Activated B cell treated with CpG ODN at 0.5 μM for 24 hours (primary cell): ENCODE data around the gene SBK2. TPM values are rescaled to one million over a fixed set of nuclear protein-coding genes. Genes with fewer than 3 reads are reported as not detected.
"Not testable (repeated sequence)": the region's sequence is repeated elsewhere in the genome, so short reads cannot be mapped to it uniquely, and the experiment has no call there.

ENCODE experiments used
- ATAC-seq: fragments of 200-7000 bp; cut with Tn5 transposase; one replicate; pipeline ENCODE4 v1.10.0; 2021; ENCODE audit warnings: low read depth, mild to moderate bottlenecking, moderate library complexity
- CTCF ChIA-PET: fragments of 350-600 bp; sonication (Branson Sonifier 250); formaldehyde crosslinking; loops from one replicate; lab custom pipeline; 2021; ENCODE audit warnings: antibody characterized with exemption; lab: Charles Lee
- POLR2A ChIA-PET: fragments of 350-600 bp; sonication (Branson Sonifier 250); formaldehyde crosslinking; loops from one replicate; lab custom pipeline; 2021; ENCODE audit warnings: antibody characterized with exemption; lab: Charles Lee
- DNase-seq: peaks from one replicate; pipeline ENCODE4 v3.0.0; 2022
- H3K27ac Mint-ChIP-seq: one replicate; pipeline ENCODE4 v1.8.0; 2020; ENCODE audit warnings: mixed read lengths
- H3K27me3 Mint-ChIP-seq: one replicate; pipeline ENCODE4 v1.8.0; 2021; ENCODE audit warnings: mixed read lengths
- H3K36me3 Mint-ChIP-seq: one replicate; pipeline ENCODE4 v1.8.0; 2021; ENCODE audit warnings: low read depth, mixed read lengths
- H3K4me1 Mint-ChIP-seq: one replicate; pipeline ENCODE4 v1.8.0; 2021; ENCODE audit warnings: mixed read lengths
- H3K4me3 Mint-ChIP-seq: one replicate; pipeline ENCODE4 v1.8.0; 2020; ENCODE audit warnings: mild to moderate bottlenecking, mixed read lengths
- H3K9me3 Mint-ChIP-seq: one replicate; pipeline ENCODE4 v1.8.0; 2020; ENCODE audit warnings: mixed read lengths
- CTCF ChIP-seq: fragments of 200-600 bp; IDR thresholded peaks from one replicate; pipeline ENCODE4 v1.8.0; 2022; ENCODE audit warnings: antibody characterized with exemption, mild to moderate bottlenecking
- intact Hi-C: fragments of 100-400 bp; cut with micrococcal nuclease; formaldehyde crosslinking; loops from one replicate; pipeline ENCODE4 v1.15.1; 2024
- total RNA-seq: library from RNA; stranded (reverse); gene quantifications from 2 replicates; pipeline ENCODE4 v1.2.3, GENCODE V29; 2022

Gene SBK2
- total RNA-seq, 1 donor from 2014 or later = not detected

- Mint-ChIP-seq H3K36me3 (peaks cover 17% of the 10 kb centered on the region), H3K4me3 (peak overlapping the region; percentile 84), H3K27me3 (no peaks in the 10 kb centered on the region), H3K4me1 (peaks cover 20% of the 10 kb centered on the region), H3K9me3 (no peaks in the 10 kb centered on the region), H3K27ac (peak overlapping the region; percentile 75)
- no peak for ATAC-seq
- no peak for DNase-seq
- intact Hi-C loops = no loop called here
- ChIA-PET POLR2A (no interaction called here), CTCF (no interaction called here)
- TF ChIP-seq CTCF = no peak
Measured at GRCh38 chr19:55578761-55579747, 42.1 kb upstream of the SBK2 start.

- Mint-ChIP-seq H3K27me3 (no peaks in the 10 kb centered on the region), H3K27ac (no peak overlapping the region), H3K4me3 (no peak overlapping the region), H3K36me3 (peaks cover 17% of the 10 kb centered on the region), H3K4me1 (peaks cover 20% of the 10 kb centered on the region), H3K9me3 (no peaks in the 10 kb centered on the region)
- no peak for ATAC-seq
- no peak for TF ChIP-seq CTCF
- POLR2A ChIA-PET = no interaction called here
- CTCF ChIA-PET = no interaction called here
- no peak for DNase-seq
- intact Hi-C loops = no loop called here
Measured at GRCh38 chr19:55578031-55578760, 41.3 kb upstream of the SBK2 start.

GRCh38 chr19:55576746-55577145 is 39.8 kb upstream of the SBK2 start:
- H3K36me3 Mint-ChIP-seq = peaks cover 17% of the 10 kb centered on the region

DNA sequence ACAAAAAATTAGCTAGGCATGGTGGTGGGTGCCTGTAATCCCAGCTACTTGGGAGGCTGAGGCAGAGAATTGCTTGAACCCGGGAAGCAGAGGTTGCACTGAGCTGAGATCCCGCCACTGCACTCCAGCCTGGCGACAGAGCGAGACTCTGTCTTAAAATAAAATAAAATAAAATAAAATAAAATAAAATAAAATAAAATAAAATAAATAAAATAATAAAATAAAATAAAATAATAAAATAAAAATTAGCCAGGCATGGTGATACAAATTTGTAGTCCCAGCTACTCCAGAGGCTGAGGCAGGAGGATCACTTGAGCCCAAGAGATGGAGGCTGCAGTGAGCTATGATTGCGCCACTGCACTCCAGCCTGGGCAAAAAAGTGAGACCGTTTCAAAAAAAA is 37.0 kb upstream of the SBK2 start:
- H3K4me1 Mint-ChIP-seq, POLR2A ChIA-PET, H3K27me3 Mint-ChIP-seq, DNase-seq, CTCF ChIA-PET, ATAC-seq, H3K27ac Mint-ChIP-seq, H3K4me3 Mint-ChIP-seq, H3K36me3 Mint-ChIP-seq, H3K9me3 Mint-ChIP-seq, intact Hi-C loops: not testable (repeated sequence)

More at GRCh38 chr19:55576746-55577145, 39.8 kb upstream of the SBK2 start:
- ChIA-PET CTCF (no interaction called here), POLR2A (interaction anchor here (0.7 kb wide), 1 partner anchor 237 kb away, joined by 3 read pairs; the partner anchor contains the start of gene KMT5C)
- ATAC-seq = no peak
- Mint-ChIP-seq H3K27me3 (no peaks in the 10 kb centered on the region), H3K4me1 (peaks cover 16% of the 10 kb centered on the region), H3K9me3 (no peaks in the 10 kb centered on the region), H3K4me3 (no peak overlapping the region), H3K27ac (no peak overlapping the region)
- DNase-seq = no peak
- no peak for TF ChIP-seq CTCF
- intact Hi-C loops = no loop called here

DNA sequence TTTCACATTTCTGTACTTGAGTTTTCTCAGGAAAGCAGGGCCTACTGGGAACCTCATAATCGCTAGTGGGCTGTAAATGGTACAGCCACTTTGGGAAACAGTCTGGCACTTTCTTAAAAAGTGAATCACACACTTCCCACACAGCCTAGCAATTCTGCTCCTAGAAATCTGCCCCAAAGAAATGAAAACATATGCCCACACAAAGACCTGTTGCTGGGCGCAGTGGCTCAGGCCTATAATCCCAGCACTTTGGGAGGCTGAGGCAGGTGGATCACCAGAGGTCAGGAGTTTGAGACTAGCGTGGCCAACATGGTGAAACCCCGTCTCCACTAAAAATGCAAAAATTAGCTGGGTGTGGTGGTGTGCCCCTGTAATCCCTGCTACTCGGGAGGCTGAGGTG is 32.5 kb upstream of the SBK2 start:
- CTCF ChIA-PET, H3K36me3 Mint-ChIP-seq, H3K27me3 Mint-ChIP-seq, H3K9me3 Mint-ChIP-seq, ATAC-seq, intact Hi-C loops, H3K4me3 Mint-ChIP-seq, POLR2A ChIA-PET, H3K4me1 Mint-ChIP-seq, DNase-seq, H3K27ac Mint-ChIP-seq: not testable (repeated sequence)
